Aorta (tissue), 5 donors: ENCODE data around the gene ERCC1. TPM values are rescaled to one million over a fixed set of nuclear protein-coding genes. Genes with fewer than 3 reads are reported as not detected.

Experiments used
- ATAC-seq: fragments of 200-7000 bp; cut with Tn5 transposase; one replicate; pipeline ENCODE4 v1.9.1; 2022; ENCODE audit warnings: moderate library complexity; ENCODE audit not compliant: low FRiP score
- DNase-seq, 2 donors: peaks; one replicate each; pipeline ENCODE4 v3.0.0-alpha.2; 2020
- H3K27ac ChIP-seq, 2 donors: one replicate each; pipeline ENCODE4 v1.5.1; 2013; ENCODE audit warnings: low read length in 2 of 2, mild to moderate bottlenecking in 2 of 2, moderate library complexity in 2 of 2, control low read depth in 1 of 2, inconsistent platforms in 1 of 2, low read depth in 1 of 2
- H3K27me3 ChIP-seq, 2 donors: one replicate each; pipeline ENCODE4 v1.6.1; 2013; ENCODE audit warnings: control low read depth in 1 of 2, low read length in 1 of 2, mild to moderate bottlenecking in 1 of 2, moderate library complexity in 1 of 2; ENCODE audit not compliant: insufficient read depth in 2 of 2, control insufficient read depth in 1 of 2
- H3K36me3 ChIP-seq, 2 donors: one replicate each; pipeline ENCODE4 v1.6.1; 2013; ENCODE audit warnings: control low read depth in 1 of 2, low read length in 1 of 2, mild to moderate bottlenecking in 1 of 2; ENCODE audit not compliant: insufficient read depth in 2 of 2, control insufficient read depth in 1 of 2
- H3K4me1 ChIP-seq, 2 donors: one replicate each; pipeline ENCODE4 v1.6.1; 2013; ENCODE audit warnings: low read length in 2 of 2, control low read depth in 1 of 2, mild to moderate bottlenecking in 1 of 2, moderate library complexity in 1 of 2; ENCODE audit not compliant: insufficient read depth in 2 of 2, control insufficient read depth in 1 of 2
- H3K4me3 ChIP-seq, 2 donors: one replicate each; pipeline ENCODE4 v1.5.1; 2013; ENCODE audit warnings: low read length in 2 of 2, control low read depth in 1 of 2, mild to moderate bottlenecking in 1 of 2
- H3K9me3 ChIP-seq: one replicate; pipeline ENCODE4 v1.6.1; 2013; ENCODE audit warnings: mild to moderate bottlenecking, low read length; ENCODE audit not compliant: control insufficient read depth
- WGBS, 2 donors: extraction: QIAGEN DNeasy Blood & Tissue Kit; methylation state at CpG; one replicate each; pipeline ENCODE4 v1.1.7; 2013; 5-methylcytosine and 5-hydroxymethylcytosine counted together
- intact Hi-C, 2 donors: fragments of 100-400 bp; cut with DNase I; formaldehyde crosslinking; loops; one replicate each; pipeline versions ENCODE4 v1.14.2 to v1.15.0; 2022
- polyA plus RNA-seq, 2 donors: library from polyadenylated mRNA; stranded (reverse); fragments of 200-250 nt; gene quantifications; one replicate each; pipeline ENCODE4 v1.2.3, GENCODE V29; 2013
- total RNA-seq, 2 donors: library from RNA; stranded (reverse); fragmentation: NEBNext Ultra II Directional; extraction: Animal tissue kit (Norgen Biotek cat#: 25700); gene quantifications; one replicate each; pipeline ENCODE4 v1.2.1, GENCODE V29; 2021
- donor health status: healthy with polysubstance abuse.
- donor health status: Bipolar disorder and iron deficiency.
- donor health status: DM: no; HTN: no; CAD: no.
- donor health status: DM: no; HTN: no; CAD: no.
- donor health status: DM: yes; HTN: yes; CAD: no.

Gene ERCC1
- total and polyA plus RNA-seq, 4 donors, result 44.5 to 81.7 (median 65.6) TPM

DNA sequence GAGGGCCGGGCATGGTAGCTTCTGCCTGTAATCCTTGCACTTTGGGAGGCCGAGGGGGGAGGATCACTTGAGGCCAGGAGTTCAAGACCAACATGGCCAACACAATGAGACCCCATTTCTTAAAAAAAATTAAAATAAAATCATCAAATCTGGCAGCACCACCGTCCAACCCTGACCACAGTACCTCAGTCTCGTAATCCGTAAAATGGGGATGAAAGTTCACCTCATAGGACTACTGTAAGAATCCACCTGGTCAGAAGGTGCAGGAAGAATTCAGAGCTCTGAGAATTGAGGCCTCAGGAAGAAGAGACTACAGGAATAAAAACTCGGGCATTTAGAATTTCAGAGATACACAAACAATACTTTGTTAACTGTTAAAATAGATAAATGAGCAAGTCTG, 21.9 kb downstream of the ERCC1 start:
- no peak for DNase-seq
- peaks cover 0 to 4% of the 10 kb centered on the region in 2 donors for H3K4me1 ChIP-seq
- intact Hi-C loops, result no loop called here

GRCh38 chr19:45400192-45400591, 23.5 kb downstream of the ERCC1 start:
- Histone ChIP-seq H3K4me3 (no peak overlapping the region), H3K36me3 (no peaks in the 10 kb centered on the region), H3K27me3 (no peaks in the 10 kb centered on the region), H3K27ac (no peak overlapping the region), H3K4me1 (peaks cover 0 to 4% of the 10 kb centered on the region in 2 donors), H3K9me3 (no peaks in the 10 kb centered on the region)
- ATAC-seq (no peak), DNase-seq (no peak)
- 87 to 95% methylated on average over 6 of the region's 6 CpGs for WGBS, 2 donors
- intact Hi-C loops, result no loop called here

More for the DNA sequence above, 21.9 kb downstream of the ERCC1 start:
- WGBS, 2 donors, result 89 to 91% methylated on average over 6 of the region's 6 CpGs
- Histone ChIP-seq H3K27ac (no peak overlapping the region), H3K27me3 (no peaks in the 10 kb centered on the region), H3K9me3 (no peaks in the 10 kb centered on the region), H3K36me3 (no peaks in the 10 kb centered on the region), H3K4me3 (no peak overlapping the region)
- no peak for ATAC-seq

- no peaks in the 10 kb centered on the region for H3K9me3 ChIP-seq
- no peak overlapping the region for H3K4me3 ChIP-seq
- ATAC-seq, result no peak
- no peaks in the 10 kb centered on the region for H3K4me1 ChIP-seq
- H3K27ac ChIP-seq, result no peak overlapping the region
- no peaks in the 10 kb centered on the region for H3K27me3 ChIP-seq
- H3K36me3 ChIP-seq, result peaks cover 0 to 1% of the 10 kb centered on the region in 2 donors
- intact Hi-C loops, result no loop called here
- no peak for DNase-seq
- WGBS, 2 donors, result 80 to 81% methylated on average over 58 to 59 of the region's 59 CpGs
Observed at GRCh38 chr19:45395821-45396617, 27.7 kb downstream of the ERCC1 start.

GRCh38 chr19:45391871-45392665, 31.6 kb downstream of the ERCC1 start:
- Histone ChIP-seq H3K4me3 (no peak overlapping the region), H3K27me3 (no peaks in the 10 kb centered on the region), H3K27ac (no peak overlapping the region), H3K9me3 (no peaks in the 10 kb centered on the region), H3K36me3 (peaks cover 0 to 1% of the 10 kb centered on the region in 2 donors), H3K4me1 (no peaks in the 10 kb centered on the region)
- 93 to 95% methylated on average over 20 to 21 of the region's 21 CpGs for WGBS, 2 donors
- DNase-seq (no peak), ATAC-seq (no peak)
- intact Hi-C loops, result no loop called here

- H3K36me3 ChIP-seq, result peaks cover 0 to 1% of the 10 kb centered on the region in 2 donors
- no peak overlapping the region for H3K4me3 ChIP-seq
- DNase-seq (no peak), ATAC-seq (no peak)
- H3K9me3 ChIP-seq, result no peaks in the 10 kb centered on the region
- H3K4me1 ChIP-seq, result no peaks in the 10 kb centered on the region
- WGBS, 2 donors, result 73 to 89% methylated on average over 3 of the region's 3 CpGs
- no peaks in the 10 kb centered on the region for H3K27me3 ChIP-seq
- intact Hi-C loops, result no loop called here
- H3K27ac ChIP-seq, result no peak overlapping the region
Observed at GRCh38 chr19:45391346-45391745, 32.4 kb downstream of the ERCC1 start.

- H3K27ac ChIP-seq, result no peak overlapping the region
- no peak overlapping the region for H3K4me3 ChIP-seq
- DNase-seq (no peak), ATAC-seq (peak; percentile 41)
- peaks cover 0 to 3% of the 10 kb centered on the region in 2 donors for H3K36me3 ChIP-seq
- intact Hi-C loops, result no loop called here
- H3K9me3 ChIP-seq, result no peaks in the 10 kb centered on the region
- no peaks in the 10 kb centered on the region for H3K4me1 ChIP-seq
- no peaks in the 10 kb centered on the region for H3K27me3 ChIP-seq
- 18 to 21% methylated on average over 75 of the region's 75 CpGs for WGBS, 2 donors
Observed at GRCh38 chr19:45385392-45386221, 38.1 kb downstream of the ERCC1 start.

DNA sequence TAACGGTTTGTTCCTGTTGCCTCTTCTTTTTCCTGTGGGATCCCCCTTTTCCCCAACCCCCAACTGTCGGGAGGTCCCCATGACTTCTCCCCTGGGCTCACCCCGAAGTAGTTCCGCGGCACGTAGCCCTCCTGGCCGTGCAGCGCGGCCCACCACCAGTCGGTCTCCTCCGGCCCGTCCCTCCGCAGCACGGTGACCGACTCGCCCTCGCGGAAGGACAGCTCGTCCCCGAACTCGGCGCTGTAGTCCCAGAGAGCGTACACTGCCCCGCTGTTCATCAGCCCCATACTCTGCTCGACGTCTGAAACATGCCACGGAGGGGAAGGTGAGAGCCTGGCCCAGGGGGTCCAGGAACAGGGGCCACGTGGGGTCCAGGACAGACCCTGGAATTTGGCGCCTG, 41.3 kb downstream of the ERCC1 start:
- no peak for DNase-seq
- Histone ChIP-seq H3K4me1 (no peaks in the 10 kb centered on the region), H3K9me3 (no peaks in the 10 kb centered on the region), H3K36me3 (peaks cover 0 to 3% of the 10 kb centered on the region in 2 donors), H3K4me3 (no peak overlapping the region), H3K27me3 (no peaks in the 10 kb centered on the region), H3K27ac (no peak overlapping the region)
- ATAC-seq, result no peak
- intact Hi-C loops, result no loop called here
- 91 to 92% methylated on average over 29 of the region's 29 CpGs for WGBS, 2 donors

DNA sequence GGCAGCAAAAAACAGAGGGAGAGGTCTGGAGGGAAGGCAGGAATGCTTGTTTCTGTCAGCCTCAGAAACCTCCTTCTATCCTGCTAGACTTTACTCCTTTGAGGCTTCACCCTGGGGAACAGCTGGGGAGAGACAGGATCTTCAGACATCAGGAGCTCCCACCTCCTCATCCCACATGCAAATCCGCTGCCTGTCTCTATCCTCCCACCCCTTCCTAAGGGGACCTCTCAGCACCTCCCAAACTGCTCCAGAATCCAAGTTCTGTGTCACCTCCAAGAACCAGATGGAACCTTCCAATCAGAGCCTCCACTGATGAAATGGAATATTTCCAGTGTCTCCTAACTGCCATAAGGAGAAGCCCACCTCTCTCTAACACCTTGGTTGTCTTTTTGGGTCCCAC, 43.6 kb downstream of the ERCC1 start:
- ATAC-seq (no peak), DNase-seq (no peak)
- Histone ChIP-seq H3K4me1 (no peaks in the 10 kb centered on the region), H3K36me3 (peaks cover 0 to 3% of the 10 kb centered on the region in 2 donors), H3K27ac (no peak overlapping the region), H3K9me3 (no peaks in the 10 kb centered on the region), H3K4me3 (no peak overlapping the region), H3K27me3 (no peaks in the 10 kb centered on the region)
- 89 to 92% methylated on average over 1 of the region's 1 CpG for WGBS, 2 donors
- intact Hi-C loops, result no loop called here
